Calu3 (cell line): Measurements from ENCODE around the gene LCN6. TPM values are rescaled to one million over a fixed set of nuclear protein-coding genes. Genes with fewer than 3 reads are reported as not detected.
A peak's percentile ranks its signal among the peaks of the same experiment; 100 is the strongest.

Source experiments
- BruUV-seq: library from RNA; stranded (reverse); fragments of 400-500 nt; replicated peaks from 2 replicates; lab custom pipeline; 2021; lab: Mats Ljungman, UMichigan
- CTCF ChIA-PET: fragments of 300-600 bp; sonication (Branson Sonifier 250); formaldehyde crosslinking; loops from one replicate; lab custom pipeline; 2022; ENCODE audit warnings: antibody characterized with exemption; lab: Charles Lee
- DNase-seq: peaks from one replicate; pipeline ENCODE4 v3.0.0; 2022
- H3K27ac Mint-ChIP-seq: one replicate; pipeline ENCODE4 v1.8.0; 2022; ENCODE audit warnings: mixed read lengths; ENCODE audit not compliant: unreplicated experiment
- H3K27me3 Mint-ChIP-seq: one replicate; pipeline ENCODE4 v1.8.0; 2022; ENCODE audit warnings: mixed read lengths; ENCODE audit not compliant: unreplicated experiment
- H3K36me3 Mint-ChIP-seq: one replicate; pipeline ENCODE4 v1.8.0; 2022; ENCODE audit warnings: mild to moderate bottlenecking, moderate library complexity, mixed read lengths; ENCODE audit not compliant: insufficient read depth, unreplicated experiment
- H3K4me1 Mint-ChIP-seq: one replicate; pipeline ENCODE4 v1.8.0; 2022; ENCODE audit warnings: mild to moderate bottlenecking, low read depth, mixed read lengths; ENCODE audit not compliant: unreplicated experiment
- H3K4me3 Mint-ChIP-seq: one replicate; pipeline ENCODE4 v1.8.0; 2022; ENCODE audit warnings: mild to moderate bottlenecking, low read depth, moderate library complexity, mixed read lengths; ENCODE audit not compliant: unreplicated experiment
- H3K9me3 Mint-ChIP-seq: one replicate; pipeline ENCODE4 v1.8.0; 2022; ENCODE audit warnings: low read depth, mixed read lengths; ENCODE audit not compliant: unreplicated experiment
- intact Hi-C: fragments of 100-400 bp; cut with micrococcal nuclease; formaldehyde crosslinking; loops from one replicate; pipeline ENCODE4 v1.10.0; 2022; ENCODE audit not compliant: unreplicated experiment
- total RNA-seq: library from RNA; stranded (reverse); gene quantifications from 2 replicates; pipeline ENCODE4 v1.2.3, GENCODE V29; 2022
- TF ChIP-seq, protein P1 (sequence below): fragments of 200-600 bp; IDR thresholded peaks from one replicate; pipeline ENCODE4 v1.8.0; 2022; ENCODE audit warnings: antibody characterized with exemption; ENCODE audit not compliant: unreplicated experiment

The LCN6 gene
- total RNA-seq, 1 experiment from 2014 or later = not detected

DNA sequence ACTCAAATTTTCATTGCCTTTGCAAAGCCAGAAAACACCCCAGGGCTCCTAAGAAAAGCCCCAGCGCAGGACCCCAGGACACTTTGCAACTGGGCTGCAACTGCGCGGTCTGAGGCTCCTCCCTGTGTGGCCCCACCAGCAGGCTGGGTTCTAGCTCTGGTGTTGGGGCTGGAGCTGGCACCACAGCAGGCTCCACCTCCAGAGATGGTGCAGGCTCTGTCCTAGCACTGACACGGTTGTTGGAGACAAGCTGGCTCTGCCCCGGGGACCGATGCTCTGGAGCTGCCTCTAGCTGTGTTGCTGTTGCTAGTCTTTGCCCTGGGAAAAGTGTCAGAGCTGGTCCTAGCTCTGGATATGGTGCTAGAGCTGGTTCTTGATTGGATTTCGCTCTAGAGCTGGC lies 19.2 kb downstream of the LCN6 start:
- Mint-ChIP-seq H3K4me1 (peaks cover 10% of the 10 kb centered on the region), H3K9me3 (no peaks in the 10 kb centered on the region), H3K27me3 (no peaks in the 10 kb centered on the region), H3K4me3 (peak overlapping the region; percentile 81), H3K27ac (no peak overlapping the region), H3K36me3 (peaks cover 49% of the 10 kb centered on the region)
- intact Hi-C loops = no loop called here
- CTCF ChIA-PET = interaction anchor here (0.9 kb wide), 1 partner anchor 15 kb away, joined by 3 read pairs; no protein-coding TSS in a partner anchor
- BruUV-seq = no TSS peak
- no peak for DNase-seq
- TF ChIP-seq, protein P1, sequence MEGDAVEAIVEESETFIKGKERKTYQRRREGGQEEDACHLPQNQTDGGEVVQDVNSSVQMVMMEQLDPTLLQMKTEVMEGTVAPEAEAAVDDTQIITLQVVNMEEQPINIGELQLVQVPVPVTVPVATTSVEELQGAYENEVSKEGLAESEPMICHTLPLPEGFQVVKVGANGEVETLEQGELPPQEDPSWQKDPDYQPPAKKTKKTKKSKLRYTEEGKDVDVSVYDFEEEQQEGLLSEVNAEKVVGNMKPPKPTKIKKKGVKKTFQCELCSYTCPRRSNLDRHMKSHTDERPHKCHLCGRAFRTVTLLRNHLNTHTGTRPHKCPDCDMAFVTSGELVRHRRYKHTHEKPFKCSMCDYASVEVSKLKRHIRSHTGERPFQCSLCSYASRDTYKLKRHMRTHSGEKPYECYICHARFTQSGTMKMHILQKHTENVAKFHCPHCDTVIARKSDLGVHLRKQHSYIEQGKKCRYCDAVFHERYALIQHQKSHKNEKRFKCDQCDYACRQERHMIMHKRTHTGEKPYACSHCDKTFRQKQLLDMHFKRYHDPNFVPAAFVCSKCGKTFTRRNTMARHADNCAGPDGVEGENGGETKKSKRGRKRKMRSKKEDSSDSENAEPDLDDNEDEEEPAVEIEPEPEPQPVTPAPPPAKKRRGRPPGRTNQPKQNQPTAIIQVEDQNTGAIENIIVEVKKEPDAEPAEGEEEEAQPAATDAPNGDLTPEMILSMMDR = no peak

DNA sequence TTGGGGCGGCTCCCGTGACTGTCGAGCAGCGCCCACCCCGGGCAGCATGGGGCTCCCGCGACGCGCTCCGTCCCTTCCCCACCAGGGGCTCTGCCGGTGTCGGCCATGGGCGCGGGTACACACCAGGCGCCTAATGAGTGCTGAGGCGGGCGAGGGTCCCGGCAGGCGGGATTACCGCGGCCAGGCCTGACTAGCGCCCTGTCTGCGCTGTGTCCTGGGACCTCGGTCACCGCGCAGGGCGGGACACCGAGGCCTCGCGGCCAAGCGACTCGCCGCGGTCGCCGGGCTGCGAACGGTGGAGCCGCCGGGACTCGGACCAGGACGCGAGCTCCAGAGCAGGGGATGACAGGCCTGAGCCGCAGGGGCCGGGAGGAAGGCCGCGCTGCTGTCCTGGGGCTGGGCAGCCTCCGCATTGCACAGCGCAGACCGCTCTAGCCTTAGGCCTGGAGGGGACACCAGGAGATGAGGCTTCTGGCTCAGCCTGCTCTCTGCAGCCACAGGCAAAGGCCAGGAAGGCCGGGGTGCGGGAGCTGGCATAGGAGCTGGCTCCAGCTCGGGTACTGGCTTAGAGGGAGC lies 19.7 kb downstream of the LCN6 start:
- Mint-ChIP-seq H3K36me3 (peaks cover 52% of the 10 kb centered on the region), H3K27ac (no peak overlapping the region), H3K9me3 (no peaks in the 10 kb centered on the region), H3K4me3 (peak overlapping the region; percentile 81), H3K4me1 (peaks cover 10% of the 10 kb centered on the region), H3K27me3 (no peaks in the 10 kb centered on the region)
- TF ChIP-seq, protein P1 = no peak
- no peak for DNase-seq
- intact Hi-C loops = no loop called here
- no TSS peak for BruUV-seq
- CTCF ChIA-PET = interaction anchor here (0.9 to 1.4 kb wide), 2 partner anchors 10 to 14 kb away, joined by 3 read pairs; no protein-coding TSS in a partner anchor

DNA sequence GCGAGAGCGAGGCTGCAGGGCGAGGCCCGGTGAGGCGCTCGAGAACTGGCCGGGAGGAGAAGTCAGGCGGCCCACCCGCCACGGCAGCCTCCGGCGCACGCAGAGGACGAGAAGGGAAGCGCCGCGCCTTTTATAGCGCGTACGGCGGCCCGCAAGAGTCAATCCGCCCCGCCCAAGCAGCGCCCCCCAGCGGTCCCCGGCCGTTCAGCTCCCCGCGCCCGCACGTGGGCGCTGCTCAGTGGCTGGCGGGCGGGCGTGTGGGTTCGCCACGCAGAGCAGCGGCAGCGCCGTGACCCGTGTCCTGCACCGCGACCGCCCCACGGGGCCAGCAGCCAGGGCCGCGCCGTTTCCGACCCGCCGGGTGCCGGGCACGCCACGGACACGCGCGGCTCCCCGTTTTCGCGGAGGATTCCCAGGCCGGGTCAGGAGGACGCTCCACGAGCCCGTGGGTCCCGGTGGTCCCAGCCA lies 20.2 kb downstream of the LCN6 start:
- Mint-ChIP-seq H3K27me3 (no peaks in the 10 kb centered on the region), H3K4me3 (peak overlapping the region; percentile 81), H3K27ac (peak overlapping the region; percentile 70), H3K9me3 (no peaks in the 10 kb centered on the region), H3K36me3 (peaks cover 58% of the 10 kb centered on the region), H3K4me1 (peaks cover 10% of the 10 kb centered on the region)
- intact Hi-C loops = no loop called here
- BruUV-seq = no TSS peak
- TF ChIP-seq, protein P1 = peak; percentile 72
- CTCF ChIA-PET = interaction anchor here (1.4 kb wide), 1 partner anchor 10 kb away, joined by 3 read pairs; no protein-coding TSS in a partner anchor
- DNase-seq = peak; percentile 87

DNA sequence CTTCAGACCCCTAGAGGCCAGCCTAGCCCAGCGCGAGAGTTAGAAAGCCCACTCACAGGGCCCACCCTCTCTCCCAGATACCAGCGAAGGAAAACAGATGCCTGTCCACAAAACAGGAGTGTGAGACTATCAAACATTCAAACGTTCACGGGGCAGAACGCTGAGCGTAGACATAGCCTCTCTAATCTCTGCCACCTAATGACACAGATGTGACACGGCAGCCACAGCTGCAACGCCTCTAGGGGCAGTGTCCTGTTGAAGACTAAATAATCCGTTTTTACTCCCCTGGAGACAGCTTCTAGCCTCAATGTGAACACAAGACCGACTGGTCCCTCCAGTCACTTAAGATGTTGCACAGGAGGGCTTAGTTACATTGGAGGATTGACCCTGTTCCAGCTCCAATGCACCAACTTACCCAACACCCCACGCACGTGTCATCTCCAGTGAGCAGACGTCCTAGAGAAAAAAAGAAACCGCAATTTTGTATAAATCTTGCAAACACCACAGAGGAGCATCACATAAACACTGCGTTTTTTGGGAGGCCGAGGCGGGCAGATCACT lies 21.6 kb downstream of the LCN6 start:
- H3K9me3 Mint-ChIP-seq = no peaks in the 10 kb centered on the region
- peak overlapping the region; percentile 81 for H3K4me3 Mint-ChIP-seq
- CTCF ChIA-PET = interaction anchor here (0.6 to 1.6 kb wide), 3 partner anchors 19 to 401 kb away, joined by 4 to 6 read pairs (median 4); no protein-coding TSS in a partner anchor
- peak overlapping the region; percentile 93 for H3K27ac Mint-ChIP-seq
- peaks cover 10% of the 10 kb centered on the region for H3K4me1 Mint-ChIP-seq
- BruUV-seq = no TSS peak
- H3K36me3 Mint-ChIP-seq = peaks cover 59% of the 10 kb centered on the region
- H3K27me3 Mint-ChIP-seq = no peaks in the 10 kb centered on the region
- TF ChIP-seq, protein P1 = peak; percentile 28
- intact Hi-C loops = no loop called here
- DNase-seq = no peak
